ENCODE measurements around the gene FDCSP.
"Not testable (repeated sequence)": the region's sequence is repeated elsewhere in the genome, so short reads cannot be mapped to it uniquely, and the experiment has no call there.

The FDCSP gene

GRCh38 chr4:70236125-70236524 lies 10.2 kb downstream of the FDCSP start:
- Histone ChIP-seq H3K4me1 (ENCODE audit: control insufficient read depth, insufficient read depth, low read length) (no peaks in the 10 kb centered on the region), H3K9me3 (ENCODE audit: control insufficient read depth, low read length) (no peaks in the 10 kb centered on the region), H3K36me3 (ENCODE audit: control insufficient read depth, insufficient read depth, low read length) (no peaks in the 10 kb centered on the region), H3K4me3 (ENCODE audit: insufficient read depth, low read depth, low read length) (no peak overlapping the region), H3K27me3 (ENCODE audit: control insufficient read depth, insufficient read depth, low read length, poor library complexity, severe bottlenecking) (no peaks in the 10 kb centered on the region), H3K27ac (ENCODE audit: insufficient read depth, low read depth, low read length, poor library complexity, severe bottlenecking) (no peak overlapping the region)
- WGBS, 2 experiments, result no CpG with 5 or more reads among the region's 1 CpG

GRCh38 chr4:70239131-70239883 lies 13.4 kb downstream of the FDCSP start:
- H3K36me3 ChIP-seq (ENCODE audit: control insufficient read depth, insufficient read depth, low read length), result no peaks in the 10 kb centered on the region
- no peaks in the 10 kb centered on the region for H3K4me1 ChIP-seq (ENCODE audit: control insufficient read depth, insufficient read depth, low read length)
- H3K4me3 ChIP-seq (ENCODE audit: insufficient read depth, low read depth, low read length), result no peak overlapping the region
- no peak overlapping the region for H3K27ac ChIP-seq (ENCODE audit: insufficient read depth, low read depth, low read length, poor library complexity, severe bottlenecking)
- H3K9me3 ChIP-seq (ENCODE audit: control insufficient read depth, low read length), result no peaks in the 10 kb centered on the region
- 82 to 90% methylated on average over 2 of the region's 3 CpGs for WGBS, 2 experiments
- H3K27me3 ChIP-seq (ENCODE audit: control insufficient read depth, insufficient read depth, low read length, poor library complexity, severe bottlenecking), result no peaks in the 10 kb centered on the region

- WGBS, 2 experiments, result 95% methylated on average over 5 of the region's 5 CpGs
- H3K4me1 ChIP-seq (ENCODE audit: control insufficient read depth, insufficient read depth, low read length), result no peaks in the 10 kb centered on the region
- no peak overlapping the region for H3K4me3 ChIP-seq (ENCODE audit: insufficient read depth, low read depth, low read length)
- no peaks in the 10 kb centered on the region for H3K9me3 ChIP-seq (ENCODE audit: control insufficient read depth, low read length)
- H3K36me3 ChIP-seq (ENCODE audit: control insufficient read depth, insufficient read depth, low read length), result no peaks in the 10 kb centered on the region
- no peaks in the 10 kb centered on the region for H3K27me3 ChIP-seq (ENCODE audit: control insufficient read depth, insufficient read depth, low read length, poor library complexity, severe bottlenecking)
- no peak overlapping the region for H3K27ac ChIP-seq (ENCODE audit: insufficient read depth, low read depth, low read length, poor library complexity, severe bottlenecking)
These were observed 14.1 kb downstream of the FDCSP start for GRCh38 chr4:70239884-70240591.

GRCh38 chr4:70242297-70242696 lies 16.4 kb downstream of the FDCSP start, which contains the start of gene CSN3:
Gene CSN3, plus strand, starts transcription at chr4:70242597. Its CDS starts 2,223 bp downstream, at chr4:70244820.
- not testable (repeated sequence) for H3K27ac ChIP-seq (ENCODE audit: insufficient read depth, low read depth, low read length, poor library complexity, severe bottlenecking); H3K4me1 ChIP-seq (ENCODE audit: control insufficient read depth, insufficient read depth, low read length); H3K27me3 ChIP-seq (ENCODE audit: control insufficient read depth, insufficient read depth, low read length, poor library complexity, severe bottlenecking); H3K4me3 ChIP-seq (ENCODE audit: insufficient read depth, low read depth, low read length); H3K36me3 ChIP-seq (ENCODE audit: control insufficient read depth, insufficient read depth, low read length); H3K9me3 ChIP-seq (ENCODE audit: control insufficient read depth, low read length)
- 92% methylated on average over 2 of the region's 3 CpGs; no CpG with 5 or more reads in 1 of the 2 experiments for WGBS, 2 experiments

GRCh38 chr4:70243091-70243490 lies 17.2 kb downstream of the FDCSP start:
- H3K27me3 ChIP-seq (ENCODE audit: control insufficient read depth, insufficient read depth, low read length, poor library complexity, severe bottlenecking), result no peaks in the 10 kb centered on the region
- no peaks in the 10 kb centered on the region for H3K36me3 ChIP-seq (ENCODE audit: control insufficient read depth, insufficient read depth, low read length)
- 46 to 48% methylated on average over 2 of the region's 4 CpGs for WGBS, 2 experiments
- no peak overlapping the region for H3K4me3 ChIP-seq (ENCODE audit: insufficient read depth, low read depth, low read length)
- H3K4me1 ChIP-seq (ENCODE audit: control insufficient read depth, insufficient read depth, low read length), result no peaks in the 10 kb centered on the region
- H3K27ac ChIP-seq (ENCODE audit: insufficient read depth, low read depth, low read length, poor library complexity, severe bottlenecking), result no peak overlapping the region
- no peaks in the 10 kb centered on the region for H3K9me3 ChIP-seq (ENCODE audit: control insufficient read depth, low read length)

GRCh38 chr4:70251250-70251944 lies 25.5 kb downstream of the FDCSP start:
- Histone ChIP-seq H3K36me3 (ENCODE audit: control insufficient read depth, insufficient read depth, low read length) (no peaks in the 10 kb centered on the region), H3K27me3 (ENCODE audit: control insufficient read depth, insufficient read depth, low read length, poor library complexity, severe bottlenecking) (no peaks in the 10 kb centered on the region), H3K27ac (ENCODE audit: insufficient read depth, low read depth, low read length, poor library complexity, severe bottlenecking) (no peak overlapping the region), H3K4me1 (ENCODE audit: control insufficient read depth, insufficient read depth, low read length) (no peaks in the 10 kb centered on the region), H3K9me3 (ENCODE audit: control insufficient read depth, low read length) (no peaks in the 10 kb centered on the region), H3K4me3 (ENCODE audit: insufficient read depth, low read depth, low read length) (no peak overlapping the region)
- 91 to 98% methylated on average over 3 of the region's 3 CpGs for WGBS, 2 experiments

- Histone ChIP-seq H3K36me3 (ENCODE audit: control insufficient read depth, insufficient read depth, low read length) (no peaks in the 10 kb centered on the region), H3K4me3 (ENCODE audit: insufficient read depth, low read depth, low read length) (no peak overlapping the region), H3K27me3 (ENCODE audit: control insufficient read depth, insufficient read depth, low read length, poor library complexity, severe bottlenecking) (no peaks in the 10 kb centered on the region), H3K27ac (ENCODE audit: insufficient read depth, low read depth, low read length, poor library complexity, severe bottlenecking) (no peak overlapping the region), H3K9me3 (ENCODE audit: control insufficient read depth, low read length) (no peaks in the 10 kb centered on the region), H3K4me1 (ENCODE audit: control insufficient read depth, insufficient read depth, low read length) (no peaks in the 10 kb centered on the region)
- WGBS, 2 experiments, result 88 to 100% methylated on average over 1 of the region's 1 CpG
These were observed 26.0 kb downstream of the FDCSP start for GRCh38 chr4:70251945-70252277.

- 50% methylated on average over 1 of the region's 1 CpG; no CpG with 5 or more reads in 1 of the 2 experiments for WGBS, 2 experiments
- H3K27ac ChIP-seq (ENCODE audit: insufficient read depth, low read depth, low read length, poor library complexity, severe bottlenecking), result no peak overlapping the region
- H3K36me3 ChIP-seq (ENCODE audit: control insufficient read depth, insufficient read depth, low read length), result no peaks in the 10 kb centered on the region
- H3K4me1 ChIP-seq (ENCODE audit: control insufficient read depth, insufficient read depth, low read length), result no peaks in the 10 kb centered on the region
- H3K4me3 ChIP-seq (ENCODE audit: insufficient read depth, low read depth, low read length), result no peak overlapping the region
- H3K27me3 ChIP-seq (ENCODE audit: control insufficient read depth, insufficient read depth, low read length, poor library complexity, severe bottlenecking), result no peaks in the 10 kb centered on the region
- no peaks in the 10 kb centered on the region for H3K9me3 ChIP-seq (ENCODE audit: control insufficient read depth, low read length)
These were observed 43.8 kb downstream of the FDCSP start for GRCh38 chr4:70269674-70270073.

- 95% methylated on average over 2 of the region's 2 CpGs for WGBS, 2 experiments
- H3K36me3 ChIP-seq (ENCODE audit: control insufficient read depth, insufficient read depth, low read length), result no peaks in the 10 kb centered on the region
- no peak overlapping the region for H3K4me3 ChIP-seq (ENCODE audit: insufficient read depth, low read depth, low read length)
- no peaks in the 10 kb centered on the region for H3K9me3 ChIP-seq (ENCODE audit: control insufficient read depth, low read length)
- H3K27me3 ChIP-seq (ENCODE audit: control insufficient read depth, insufficient read depth, low read length, poor library complexity, severe bottlenecking), result no peaks in the 10 kb centered on the region
- no peak overlapping the region for H3K27ac ChIP-seq (ENCODE audit: insufficient read depth, low read depth, low read length, poor library complexity, severe bottlenecking)
- no peaks in the 10 kb centered on the region for H3K4me1 ChIP-seq (ENCODE audit: control insufficient read depth, insufficient read depth, low read length)
These were observed 51.2 kb downstream of the FDCSP start for GRCh38 chr4:70277121-70277520.

- Histone ChIP-seq H3K9me3 (ENCODE audit: control insufficient read depth, low read length) (no peaks in the 10 kb centered on the region), H3K4me1 (ENCODE audit: control insufficient read depth, insufficient read depth, low read length) (no peaks in the 10 kb centered on the region), H3K27me3 (ENCODE audit: control insufficient read depth, insufficient read depth, low read length, poor library complexity, severe bottlenecking) (no peaks in the 10 kb centered on the region), H3K4me3 (ENCODE audit: insufficient read depth, low read depth, low read length) (no peak overlapping the region), H3K27ac (ENCODE audit: insufficient read depth, low read depth, low read length, poor library complexity, severe bottlenecking) (no peak overlapping the region), H3K36me3 (ENCODE audit: control insufficient read depth, insufficient read depth, low read length) (no peaks in the 10 kb centered on the region)
- WGBS, 2 experiments, result 84 to 89% methylated on average over 1 of the region's 1 CpG
These were observed 54.6 kb downstream of the FDCSP start for GRCh38 chr4:70280567-70280966.
